Right atrium auricular region (tissue), 2 donors: ENCODE data around the gene KLF6. TPM values are rescaled to one million over a fixed set of nuclear protein-coding genes. Genes with fewer than 3 reads are reported as not detected.

Experiments
- DNase-seq: peaks from one replicate; pipeline ENCODE4 v3.0.0-alpha.2; 2019; ENCODE audit warnings: low spot score
- H3K27ac ChIP-seq, 2 donors: fragments of 200-600 bp; sonication (generic); 1 replicate in 1 of 2; 2 replicates in 1 of 2; pipeline ENCODE4 v1.5.1; 2016 to 2019
- H3K27me3 ChIP-seq, 2 donors: fragments of 200-600 bp; sonication (generic); one replicate each; pipeline versions ENCODE4 v1.5.1 to v1.6.0; 2017 to 2019
- H3K36me3 ChIP-seq: fragments of 200-600 bp; sonication (generic); one replicate; pipeline ENCODE4 v1.5.1; 2016
- H3K4me1 ChIP-seq, 2 donors: fragments of 200-600 bp; sonication (generic); one replicate each; pipeline versions ENCODE4 v1.5.1 to v1.6.0; 2017 to 2019
- H3K4me3 ChIP-seq, 2 donors: fragments of 200-600 bp; sonication (generic); 1 replicate in 1 of 2; 2 replicates in 1 of 2; pipeline ENCODE4 v1.5.1; 2017 to 2019; ENCODE audit warnings: mild to moderate bottlenecking in 1 of 2, moderate library complexity in 1 of 2
- H3K9me3 ChIP-seq, 2 donors: fragments of 200-600 bp; sonication (generic); one replicate each; pipeline ENCODE4 v1.5.1; 2019
- total RNA-seq, 2 donors: library from RNA; depleted of rRNA; stranded (reverse); fragments of >200 nt; gene quantifications; one replicate each; pipeline ENCODE4 v1.1.0, GENCODE V29; 2016
- TF ChIP-seq, protein P1 (sequence below), 2 donors: fragments of 200-600 bp; sonication (generic); IDR thresholded peaks; one replicate each; pipeline ENCODE4 v1.5.1; 2019; ENCODE audit warnings: antibody characterized with exemption in 2 of 2

KLF6 gene
- 10 to 100 TPM; 29.1 to 44.7 TPM for total RNA-seq

DNA sequence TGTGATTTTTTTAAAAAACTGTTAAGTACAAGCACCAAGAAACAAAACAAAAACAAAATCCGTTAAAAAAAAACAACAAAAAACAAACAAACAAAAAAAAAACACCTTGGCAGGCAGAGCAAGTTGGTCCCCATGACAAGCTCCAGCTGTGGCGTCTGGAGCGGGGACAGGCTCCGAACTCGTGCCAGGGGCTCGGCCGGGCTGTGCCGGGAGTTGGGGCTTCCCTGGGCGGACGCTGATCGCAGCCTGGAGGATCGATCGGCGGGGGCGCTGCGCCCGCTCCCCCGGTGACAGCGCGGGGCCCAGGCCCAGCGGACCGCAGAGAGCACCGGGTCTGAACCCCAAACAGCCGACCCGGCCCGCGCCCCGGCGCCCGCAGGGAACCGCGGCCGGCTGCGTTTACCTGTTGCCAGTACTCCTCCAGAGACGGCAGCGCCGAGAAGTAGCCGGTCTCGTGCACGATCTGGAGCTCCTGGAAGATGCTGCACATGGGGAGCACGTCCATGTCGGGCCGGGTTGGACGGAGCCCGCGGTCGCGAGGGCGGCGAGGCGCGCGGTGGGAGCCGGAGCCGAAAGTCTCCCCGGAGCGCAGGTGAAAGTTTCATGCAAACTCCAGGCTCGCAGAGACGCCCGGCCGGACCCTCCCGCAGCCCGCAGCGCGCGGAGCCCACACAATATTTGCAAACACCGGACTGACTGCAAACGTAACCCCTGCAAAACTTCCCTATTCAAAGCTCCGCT is at the start of gene KLF6:
Gene KLF6 (minus strand): TSS at position 700 of the 741 bp plus-strand sequence. CDS start 195 bp downstream, at position 505.
- peaks cover 0 to 30% of the 10 kb centered on the region in 2 donors for H3K4me1 ChIP-seq
- TF ChIP-seq, protein P1, sequence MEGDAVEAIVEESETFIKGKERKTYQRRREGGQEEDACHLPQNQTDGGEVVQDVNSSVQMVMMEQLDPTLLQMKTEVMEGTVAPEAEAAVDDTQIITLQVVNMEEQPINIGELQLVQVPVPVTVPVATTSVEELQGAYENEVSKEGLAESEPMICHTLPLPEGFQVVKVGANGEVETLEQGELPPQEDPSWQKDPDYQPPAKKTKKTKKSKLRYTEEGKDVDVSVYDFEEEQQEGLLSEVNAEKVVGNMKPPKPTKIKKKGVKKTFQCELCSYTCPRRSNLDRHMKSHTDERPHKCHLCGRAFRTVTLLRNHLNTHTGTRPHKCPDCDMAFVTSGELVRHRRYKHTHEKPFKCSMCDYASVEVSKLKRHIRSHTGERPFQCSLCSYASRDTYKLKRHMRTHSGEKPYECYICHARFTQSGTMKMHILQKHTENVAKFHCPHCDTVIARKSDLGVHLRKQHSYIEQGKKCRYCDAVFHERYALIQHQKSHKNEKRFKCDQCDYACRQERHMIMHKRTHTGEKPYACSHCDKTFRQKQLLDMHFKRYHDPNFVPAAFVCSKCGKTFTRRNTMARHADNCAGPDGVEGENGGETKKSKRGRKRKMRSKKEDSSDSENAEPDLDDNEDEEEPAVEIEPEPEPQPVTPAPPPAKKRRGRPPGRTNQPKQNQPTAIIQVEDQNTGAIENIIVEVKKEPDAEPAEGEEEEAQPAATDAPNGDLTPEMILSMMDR (IDR thresholded peaks at IDR 0.05), result no peak
- H3K9me3 ChIP-seq, result peaks cover 0 to 6% of the 10 kb centered on the region in 2 donors
- no peak for DNase-seq
- no peaks in the 10 kb centered on the region for H3K27me3 ChIP-seq
- H3K36me3 ChIP-seq, result peaks cover 45% of the 10 kb centered on the region
- peak within 1 kb of the TSS; percentile 100 for H3K27ac ChIP-seq
- peak within 1 kb of the TSS; percentile 98 to 99 for H3K4me3 ChIP-seq

DNA sequence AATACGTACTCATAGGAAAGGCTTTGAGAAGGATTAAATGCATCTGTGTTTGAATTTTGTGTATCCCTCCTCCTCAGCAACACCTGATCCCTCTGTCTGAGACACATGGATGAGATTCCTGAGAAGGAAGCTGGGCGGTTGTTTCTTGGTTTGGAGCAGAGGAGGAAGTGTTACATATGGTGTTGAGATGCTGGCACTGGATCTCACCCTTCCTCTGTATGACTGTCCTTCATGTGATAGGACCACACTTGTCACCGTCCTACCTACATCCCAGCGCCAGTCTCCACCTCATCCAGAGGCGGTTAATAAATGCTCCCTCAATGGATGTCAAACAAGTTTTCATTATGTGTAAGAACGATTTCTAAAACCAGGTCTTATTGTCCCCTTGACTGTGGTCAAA is 49.4 kb upstream of the KLF6 start:
- no peak overlapping the region for H3K27ac ChIP-seq
- no peak for DNase-seq
- TF ChIP-seq, protein P1 (IDR thresholded peaks at IDR 0.05), result no peak
- H3K27me3 ChIP-seq, result no peaks in the 10 kb centered on the region
- H3K4me3 ChIP-seq, result no peak overlapping the region
- no peaks in the 10 kb centered on the region for H3K9me3 ChIP-seq
- H3K4me1 ChIP-seq, result peaks cover 0 to 34% of the 10 kb centered on the region in 2 donors
- H3K36me3 ChIP-seq, result no peaks in the 10 kb centered on the region

GRCh38 chr10:3833046-3833445 is 48.0 kb upstream of the KLF6 start:
- DNase-seq, result no peak
- Histone ChIP-seq H3K36me3 (no peaks in the 10 kb centered on the region), H3K4me1 (peaks cover 0 to 36% of the 10 kb centered on the region in 2 donors), H3K27ac (no peak overlapping the region), H3K27me3 (no peaks in the 10 kb centered on the region), H3K9me3 (no peaks in the 10 kb centered on the region), H3K4me3 (no peak overlapping the region)
- TF ChIP-seq, protein P1 (IDR thresholded peaks at IDR 0.05), result no peak

GRCh38 chr10:3832022-3832786 is 47.2 kb upstream of the KLF6 start:
- H3K27me3 ChIP-seq, result no peaks in the 10 kb centered on the region

GRCh38 chr10:3831608-3832007 is 46.6 kb upstream of the KLF6 start:
- peaks cover 0 to 42% of the 10 kb centered on the region in 2 donors for H3K4me1 ChIP-seq
- DNase-seq, result no peak
- no peak overlapping the region for H3K27ac ChIP-seq
- H3K27me3 ChIP-seq, result no peaks in the 10 kb centered on the region
- no peaks in the 10 kb centered on the region for H3K36me3 ChIP-seq
- H3K9me3 ChIP-seq, result no peaks in the 10 kb centered on the region
- H3K4me3 ChIP-seq, result no peak overlapping the region
- TF ChIP-seq, protein P1 (IDR thresholded peaks at IDR 0.05), result no peak

More at GRCh38 chr10:3832022-3832786, 47.2 kb upstream of the KLF6 start:
- Histone ChIP-seq H3K4me3 (no peak overlapping the region), H3K36me3 (no peaks in the 10 kb centered on the region), H3K4me1 (peaks cover 0 to 41% of the 10 kb centered on the region in 2 donors), H3K9me3 (no peaks in the 10 kb centered on the region), H3K27ac (no peak overlapping the region)
- TF ChIP-seq, protein P1 (IDR thresholded peaks at IDR 0.05), result no peak
- no peak for DNase-seq
